22Rv1 (cell line): Measurements from ENCODE around the gene RUNX3.

Experiments used
- ZFX ChIP-seq: fragments of 450-650 bp; IDR thresholded peaks from 2 replicates; pipeline ENCODE4 v1.6.1; 2017; ENCODE audit warnings: antibody characterized with exemption, borderline replicate concordance
- TF ChIP-seq, protein P1 (sequence below): fragments of 450-650 bp; IDR thresholded peaks from 2 replicates; pipeline ENCODE4 v1.5.1; 2017; ENCODE audit warnings: mild to moderate bottlenecking

- TF ChIP-seq, protein P1, sequence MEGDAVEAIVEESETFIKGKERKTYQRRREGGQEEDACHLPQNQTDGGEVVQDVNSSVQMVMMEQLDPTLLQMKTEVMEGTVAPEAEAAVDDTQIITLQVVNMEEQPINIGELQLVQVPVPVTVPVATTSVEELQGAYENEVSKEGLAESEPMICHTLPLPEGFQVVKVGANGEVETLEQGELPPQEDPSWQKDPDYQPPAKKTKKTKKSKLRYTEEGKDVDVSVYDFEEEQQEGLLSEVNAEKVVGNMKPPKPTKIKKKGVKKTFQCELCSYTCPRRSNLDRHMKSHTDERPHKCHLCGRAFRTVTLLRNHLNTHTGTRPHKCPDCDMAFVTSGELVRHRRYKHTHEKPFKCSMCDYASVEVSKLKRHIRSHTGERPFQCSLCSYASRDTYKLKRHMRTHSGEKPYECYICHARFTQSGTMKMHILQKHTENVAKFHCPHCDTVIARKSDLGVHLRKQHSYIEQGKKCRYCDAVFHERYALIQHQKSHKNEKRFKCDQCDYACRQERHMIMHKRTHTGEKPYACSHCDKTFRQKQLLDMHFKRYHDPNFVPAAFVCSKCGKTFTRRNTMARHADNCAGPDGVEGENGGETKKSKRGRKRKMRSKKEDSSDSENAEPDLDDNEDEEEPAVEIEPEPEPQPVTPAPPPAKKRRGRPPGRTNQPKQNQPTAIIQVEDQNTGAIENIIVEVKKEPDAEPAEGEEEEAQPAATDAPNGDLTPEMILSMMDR: no peak
- no peak for TF ChIP-seq ZFX
Observed at GRCh38 chr1:24904731-24905354, 25.2 kb downstream of the RUNX3 start.
